ENCODE data around the gene SGMS1. TPM values are rescaled to one million over a fixed set of nuclear protein-coding genes. Genes with fewer than 3 reads are reported as not detected.

The SGMS1 gene
- polyA plus RNA-seq, 1 donor (not counting 4 experiments of a cell fraction or from before 2014, with no cell fraction given): 18.3 TPM

- H3K9me1 ChIP-seq (ENCODE audit: control insufficient read depth, extremely low read depth, insufficient read depth, low read length): no peaks in the 10 kb centered on the region
- no peak overlapping the region for H3K27ac ChIP-seq (ENCODE audit: control insufficient read depth, insufficient read depth, low read length)
- no peak overlapping the region for H3K4me3 ChIP-seq (ENCODE audit: control insufficient read depth in 2 of 3, extremely low read depth in 1 of 3, insufficient read depth in 2 of 3, low read depth in 1 of 3, low read length in 3 of 3)
- no peak overlapping the region for H2AFZ ChIP-seq (ENCODE audit: control insufficient read depth, low read length)
- H3K27me3 ChIP-seq (ENCODE audit: control insufficient read depth, extremely low read depth, insufficient read depth, low read length): no peaks in the 10 kb centered on the region
- no peak for DNase-seq (ENCODE audit: low read depth, low spot score)
- TF ChIP-seq EZH2 (IDR thresholded peaks at IDR 0.05; ENCODE audit: low read length): no peak
- TF ChIP-seq CTCF (optimal IDR thresholded peaks at IDR 0.05 in 1 of 3, IDR thresholded peaks at IDR 0.05 in 1 of 3, conservative IDR thresholded peaks at IDR 0.05 in 1 of 3; ENCODE audit: extremely low read depth in 1 of 3, insufficient read depth in 2 of 3, low read length in 3 of 3): no peak
- no peak overlapping the region for H3K9ac ChIP-seq (ENCODE audit: control insufficient read depth, extremely low read depth, insufficient read depth, low read length)
- no peaks in the 10 kb centered on the region for H3K36me3 ChIP-seq (ENCODE audit: control insufficient read depth in 2 of 2, extremely low read depth in 1 of 2, insufficient read depth in 2 of 2, low read length in 2 of 2)
- H3K4me2 ChIP-seq (ENCODE audit: control insufficient read depth, extremely low read depth, insufficient read depth, low read depth, low read length): no peak overlapping the region
- H3K4me1 ChIP-seq (ENCODE audit: control insufficient read depth, extremely low read depth, insufficient read depth, low read length): no peaks in the 10 kb centered on the region
- dilution Hi-C loops (cut with MboI; ENCODE audit: extremely low pct_ligation_motif_present, low sequenced_read_pairs): no loop called here
- H4K20me1 ChIP-seq (ENCODE audit: control insufficient read depth, extremely low read depth, insufficient read depth, low read length): no peaks in the 10 kb centered on the region
- FAIRE-seq: no peak
- H3K79me2 ChIP-seq (ENCODE audit: control insufficient read depth, insufficient read depth, low read length): no peaks in the 10 kb centered on the region
- no peaks in the 10 kb centered on the region for H3K9me3 ChIP-seq (ENCODE audit: control insufficient read depth, low read depth, low read length)
Measured at GRCh38 chr10:50286517-50286916, 337.2 kb downstream of the SGMS1 start.

- FAIRE-seq: no peak
- H3K27me3 ChIP-seq (ENCODE audit: control insufficient read depth, extremely low read depth, insufficient read depth, low read length): peaks cover 3% of the 10 kb centered on the region
- H2AFZ ChIP-seq (ENCODE audit: control insufficient read depth, low read length): no peak overlapping the region
- no peaks in the 10 kb centered on the region for H3K79me2 ChIP-seq (ENCODE audit: control insufficient read depth, insufficient read depth, low read length)
- H3K9me1 ChIP-seq (ENCODE audit: control insufficient read depth, extremely low read depth, insufficient read depth, low read length): no peaks in the 10 kb centered on the region
- H4K20me1 ChIP-seq (ENCODE audit: control insufficient read depth, extremely low read depth, insufficient read depth, low read length): no peaks in the 10 kb centered on the region
- dilution Hi-C loops (cut with MboI; ENCODE audit: extremely low pct_ligation_motif_present, low sequenced_read_pairs): no loop called here
- no peaks in the 10 kb centered on the region for H3K4me1 ChIP-seq (ENCODE audit: control insufficient read depth, extremely low read depth, insufficient read depth, low read length)
- no peak overlapping the region for H3K4me3 ChIP-seq (ENCODE audit: control insufficient read depth in 2 of 3, extremely low read depth in 1 of 3, insufficient read depth in 2 of 3, low read depth in 1 of 3, low read length in 3 of 3)
- H3K9me3 ChIP-seq (ENCODE audit: control insufficient read depth, low read depth, low read length): no peaks in the 10 kb centered on the region
- no peak for TF ChIP-seq CTCF (optimal IDR thresholded peaks at IDR 0.05 in 1 of 3, IDR thresholded peaks at IDR 0.05 in 1 of 3, conservative IDR thresholded peaks at IDR 0.05 in 1 of 3; ENCODE audit: extremely low read depth in 1 of 3, insufficient read depth in 2 of 3, low read length in 3 of 3)
- no peak for TF ChIP-seq EZH2 (IDR thresholded peaks at IDR 0.05; ENCODE audit: low read length)
- H3K36me3 ChIP-seq (ENCODE audit: control insufficient read depth in 2 of 2, extremely low read depth in 1 of 2, insufficient read depth in 2 of 2, low read length in 2 of 2): no peaks in the 10 kb centered on the region
- no peak for DNase-seq (ENCODE audit: low read depth, low spot score)
- H3K9ac ChIP-seq (ENCODE audit: control insufficient read depth, extremely low read depth, insufficient read depth, low read length): no peak overlapping the region
- no peak overlapping the region for H3K4me2 ChIP-seq (ENCODE audit: control insufficient read depth, extremely low read depth, insufficient read depth, low read depth, low read length)
- no peak overlapping the region for H3K27ac ChIP-seq (ENCODE audit: control insufficient read depth, insufficient read depth, low read length)
Measured at GRCh38 chr10:50281967-50282522, 341.7 kb downstream of the SGMS1 start.
